Smooth muscle cell (in vitro differentiated cells): ENCODE data around the gene TGFB1I1. TPM values are rescaled to one million over a fixed set of nuclear protein-coding genes. Genes with fewer than 3 reads are reported as not detected.

Source experiments
- DNase-seq: peaks from one replicate; lab custom pipeline; 2025; ENCODE audit not compliant: unreplicated experiment; lab: John Stamatoyannopoulos, UW
- H2AFZ ChIP-seq: fragments of 200-600 bp; sonication (generic); 2 replicates; pipeline ENCODE4 v1.6.0; 2016; ENCODE audit warnings: antibody characterized with exemption, low read depth, mild to moderate bottlenecking
- H3F3A ChIP-seq: fragments of 200-600 bp; sonication (generic); 2 replicates; pipeline ENCODE4 v1.6.0; 2017; ENCODE audit warnings: antibody characterized with exemption, low read depth
- H3K27ac ChIP-seq: fragments of 200-600 bp; sonication (generic); 2 replicates; pipeline ENCODE4 v1.5.1; 2016; ENCODE audit warnings: low read depth, mild to moderate bottlenecking
- H3K27me3 ChIP-seq: fragments of 200-600 bp; sonication (generic); 2 replicates; pipeline ENCODE4 v1.6.1; 2016; ENCODE audit warnings: low read depth, mild to moderate bottlenecking
- H3K36me3 ChIP-seq: fragments of 200-600 bp; sonication (generic); 2 replicates; pipeline ENCODE4 v1.5.1; 2016; ENCODE audit warnings: low read depth
- H3K4me1 ChIP-seq: fragments of 200-600 bp; sonication (generic); 2 replicates; pipeline ENCODE4 v1.5.1; 2016; ENCODE audit warnings: low read depth
- H3K4me2 ChIP-seq: fragments of 200-600 bp; sonication (generic); 2 replicates; pipeline ENCODE4 v1.6.0; 2016; ENCODE audit warnings: mild to moderate bottlenecking
- H3K4me3 ChIP-seq: fragments of 200-600 bp; sonication (generic); 2 replicates; pipeline ENCODE4 v1.5.1; 2016; ENCODE audit warnings: mild to moderate bottlenecking
- H3K79me2 ChIP-seq: fragments of 200-600 bp; sonication (generic); 2 replicates; pipeline ENCODE4 v1.6.0; 2016; ENCODE audit warnings: low read depth, mild to moderate bottlenecking
- H3K9ac ChIP-seq: fragments of 200-600 bp; sonication (generic); 2 replicates; pipeline ENCODE4 v1.6.0; 2016; ENCODE audit warnings: low read depth
- H3K9me3 ChIP-seq: fragments of 200-600 bp; sonication (generic); replicated peaks from 2 replicates; pipeline ENCODE4 v1.5.1; 2016; ENCODE audit warnings: low read depth
- H4K20me1 ChIP-seq: fragments of 200-600 bp; sonication (generic); 2 replicates; pipeline ENCODE4 v1.6.0; 2016; ENCODE audit warnings: low read depth
- WGBS: methylation state at CpG from one replicate; pipeline ENCODE4 v1.1.7; 2016; ENCODE audit warnings: low lambda C conversion rate; 5-methylcytosine and 5-hydroxymethylcytosine counted together
- polyA plus RNA-seq: library from polyadenylated mRNA; unstranded; fragments of >200 nt; fragmentation: Nextera tagmentation; extraction: Ambion mirVana; gene quantifications from 2 replicates; pipeline ENCODE4 v1.2.1, GENCODE V29; 2016
- total RNA-seq: library from RNA; depleted of rRNA; stranded (reverse); fragments of >200 nt; gene quantifications from 2 replicates; pipeline ENCODE4 v1.2.3, GENCODE V29; 2014
- TF ChIP-seq, protein P1 (sequence below): fragments of 200-600 bp; sonication (generic); IDR thresholded peaks from 2 replicates; pipeline ENCODE4 v1.5.1; 2017; ENCODE audit warnings: borderline replicate concordance, mild to moderate bottlenecking, antibody characterized with exemption; ENCODE audit not compliant: insufficient read depth, poor library complexity, severe bottlenecking

TGFB1I1 gene
- total and polyA plus RNA-seq, 2 experiments from 2014 or later = 73.0 to 203 TPM

- H3K79me2 ChIP-seq = peaks cover 26% of the 10 kb centered on the region
- H3K27me3 ChIP-seq = no peaks in the 10 kb centered on the region
- no peaks in the 10 kb centered on the region for H3K9me3 ChIP-seq
- H3K27ac ChIP-seq = no peak overlapping the region
- no peak overlapping the region for H3K4me3 ChIP-seq
- no peak overlapping the region for H3K9ac ChIP-seq
- no peak overlapping the region for H3K4me2 ChIP-seq
- TF ChIP-seq, protein P1, sequence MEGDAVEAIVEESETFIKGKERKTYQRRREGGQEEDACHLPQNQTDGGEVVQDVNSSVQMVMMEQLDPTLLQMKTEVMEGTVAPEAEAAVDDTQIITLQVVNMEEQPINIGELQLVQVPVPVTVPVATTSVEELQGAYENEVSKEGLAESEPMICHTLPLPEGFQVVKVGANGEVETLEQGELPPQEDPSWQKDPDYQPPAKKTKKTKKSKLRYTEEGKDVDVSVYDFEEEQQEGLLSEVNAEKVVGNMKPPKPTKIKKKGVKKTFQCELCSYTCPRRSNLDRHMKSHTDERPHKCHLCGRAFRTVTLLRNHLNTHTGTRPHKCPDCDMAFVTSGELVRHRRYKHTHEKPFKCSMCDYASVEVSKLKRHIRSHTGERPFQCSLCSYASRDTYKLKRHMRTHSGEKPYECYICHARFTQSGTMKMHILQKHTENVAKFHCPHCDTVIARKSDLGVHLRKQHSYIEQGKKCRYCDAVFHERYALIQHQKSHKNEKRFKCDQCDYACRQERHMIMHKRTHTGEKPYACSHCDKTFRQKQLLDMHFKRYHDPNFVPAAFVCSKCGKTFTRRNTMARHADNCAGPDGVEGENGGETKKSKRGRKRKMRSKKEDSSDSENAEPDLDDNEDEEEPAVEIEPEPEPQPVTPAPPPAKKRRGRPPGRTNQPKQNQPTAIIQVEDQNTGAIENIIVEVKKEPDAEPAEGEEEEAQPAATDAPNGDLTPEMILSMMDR = no peak
- H2AFZ ChIP-seq = no peak overlapping the region
- H3F3A ChIP-seq = no peaks in the 10 kb centered on the region
- H3K4me1 ChIP-seq = peaks cover 15% of the 10 kb centered on the region
- 88% methylated on average over 4 of the region's 4 CpGs for WGBS
- DNase-seq = no peak
- no peaks in the 10 kb centered on the region for H3K36me3 ChIP-seq
- peaks cover 18% of the 10 kb centered on the region for H4K20me1 ChIP-seq
Measured at GRCh38 chr16:31505483-31505882, 33.5 kb downstream of the TGFB1I1 start.

DNA sequence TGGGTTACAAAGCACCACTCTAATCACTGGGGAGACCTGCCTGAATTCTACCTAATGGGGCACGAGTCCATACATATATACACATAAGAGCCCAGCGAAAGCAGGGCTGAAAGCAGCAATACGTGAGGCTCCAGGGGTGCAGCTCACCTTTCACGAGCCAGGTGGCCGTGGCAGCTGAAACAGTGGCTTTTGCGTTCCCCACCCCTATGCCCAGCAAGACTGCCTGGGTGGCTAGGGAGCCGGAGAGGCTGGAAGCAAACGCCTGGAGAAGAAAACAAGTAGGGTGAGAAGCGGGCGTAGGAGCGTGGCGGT lies 35.6 kb downstream of the TGFB1I1 start:
- H3K9ac ChIP-seq = peak overlapping the region; percentile 98
- no peaks in the 10 kb centered on the region for H3K36me3 ChIP-seq
- H4K20me1 ChIP-seq = no peaks in the 10 kb centered on the region
- WGBS = 1% methylated on average over 12 of the region's 12 CpGs
- H3K4me1 ChIP-seq = peaks cover 15% of the 10 kb centered on the region
- peak overlapping the region; percentile 99 for H3K4me2 ChIP-seq
- no peaks in the 10 kb centered on the region for H3F3A ChIP-seq
- peak overlapping the region; percentile 99 for H3K4me3 ChIP-seq
- peak overlapping the region; percentile 91 for H2AFZ ChIP-seq
- no peaks in the 10 kb centered on the region for H3K27me3 ChIP-seq
- H3K79me2 ChIP-seq = peaks cover 26% of the 10 kb centered on the region
- DNase-seq = no peak
- no peaks in the 10 kb centered on the region for H3K9me3 ChIP-seq
- H3K27ac ChIP-seq = peak overlapping the region; percentile 89
- TF ChIP-seq, protein P1 = no peak

DNA sequence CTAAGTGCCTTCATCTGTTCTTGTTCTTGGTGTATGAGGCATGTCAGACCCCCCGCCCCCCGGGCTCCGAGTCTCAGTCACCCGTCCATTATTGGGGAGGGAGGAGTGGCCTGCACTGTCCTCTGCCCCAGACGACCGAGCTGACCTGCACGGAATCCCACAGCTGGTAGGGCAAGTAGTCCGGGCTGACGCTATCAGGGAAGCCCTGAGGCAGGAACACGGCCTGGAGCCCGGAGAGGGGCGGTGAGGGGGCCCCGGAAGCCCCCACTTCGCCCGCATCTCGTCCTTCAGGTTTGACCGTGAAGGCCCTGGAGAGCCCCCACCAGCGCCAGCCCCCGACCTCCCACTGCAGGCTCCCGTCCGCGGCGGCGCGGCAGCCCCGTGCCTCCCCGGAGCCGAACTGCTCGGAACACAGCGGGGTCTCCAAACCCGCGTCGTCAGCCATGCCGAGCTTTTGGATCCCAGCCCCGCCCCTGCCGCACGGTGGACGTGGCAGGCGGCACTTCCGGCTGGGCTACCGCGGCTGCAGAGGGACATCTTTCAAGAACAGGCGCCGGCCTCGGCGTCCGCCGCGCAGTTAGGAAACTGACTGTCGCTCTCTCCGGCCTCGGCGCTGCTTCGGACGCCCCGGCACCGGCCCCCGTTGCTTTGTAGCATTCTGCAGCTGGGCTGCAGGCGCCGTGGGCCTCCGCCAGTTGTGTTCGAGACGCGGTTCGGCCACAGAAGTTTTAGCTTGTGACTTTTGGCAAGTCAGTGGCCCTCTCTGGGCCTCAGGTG lies 36.2 kb downstream of the TGFB1I1 start, which contains the start of gene RUSF1:
TSS of gene RUSF1 (minus strand) at position 463 of the 777 bp plus-strand sequence. CDS start at position 445, 18 bp downstream.
- H3K27me3 ChIP-seq = no peaks in the 10 kb centered on the region
- peaks cover 15% of the 10 kb centered on the region for H3K4me1 ChIP-seq
- peak; percentile 55 for DNase-seq
- peak within 1 kb of the TSS; percentile 99 for H3K4me3 ChIP-seq
- H3F3A ChIP-seq = no peaks in the 10 kb centered on the region
- H2AFZ ChIP-seq = peak within 1 kb of the TSS; percentile 91
- H3K9ac ChIP-seq = peak within 1 kb of the TSS; percentile 98
- H4K20me1 ChIP-seq = no peaks in the 10 kb centered on the region
- H3K36me3 ChIP-seq = no peaks in the 10 kb centered on the region
- H3K27ac ChIP-seq = peak within 1 kb of the TSS; percentile 89
- peak within 1 kb of the TSS; percentile 99 for H3K4me2 ChIP-seq
- H3K9me3 ChIP-seq = no peaks in the 10 kb centered on the region
- under 1% methylated on average over 58 of the region's 65 CpGs for WGBS
- peaks cover 26% of the 10 kb centered on the region for H3K79me2 ChIP-seq
- TF ChIP-seq, protein P1 = no peak
